Stimulated activated naive CD4-positive, alpha-beta T cell treated with Interleukin-2 at 50 U/mL for 16 hours (primary cell): Measurements from ENCODE around the gene TTLL6.

Experiments
- DNase-seq: peaks from one replicate; lab custom pipeline; 2025; lab: John Stamatoyannopoulos, UW

Gene TTLL6

GRCh38 chr17:48759288-48759687, 57.7 kb downstream of the TTLL6 start:
- DNase-seq, result no peak

GRCh38 chr17:48757524-48757961, 59.5 kb downstream of the TTLL6 start:
- no peak for DNase-seq

- no peak for DNase-seq
Measured at GRCh38 chr17:48756830-48757251, 60.2 kb downstream of the TTLL6 start.

- DNase-seq, result no peak
Measured at GRCh38 chr17:48755356-48755755, 61.7 kb downstream of the TTLL6 start.

GRCh38 chr17:48754500-48755261, 62.3 kb downstream of the TTLL6 start:
- no peak for DNase-seq

- DNase-seq, result no peak
Measured at GRCh38 chr17:48753794-48754499, 63.1 kb downstream of the TTLL6 start.

- no peak for DNase-seq
Measured at GRCh38 chr17:48752399-48753288, 64.4 kb downstream of the TTLL6 start.

- no peak for DNase-seq
Measured at GRCh38 chr17:48751733-48752398, 65.2 kb downstream of the TTLL6 start.

GRCh38 chr17:48751172-48751571, 65.9 kb downstream of the TTLL6 start:
- DNase-seq, result no peak

GRCh38 chr17:48749621-48750553, 67.1 kb downstream of the TTLL6 start:
- no peak for DNase-seq

GRCh38 chr17:48748718-48749566, 68.1 kb downstream of the TTLL6 start:
- no peak for DNase-seq

GRCh38 chr17:48747445-48748363, 69.3 kb downstream of the TTLL6 start:
- DNase-seq, result no peak

GRCh38 chr17:48746916-48747444, 70.0 kb downstream of the TTLL6 start:
- no peak for DNase-seq

GRCh38 chr17:48745381-48746275, 71.4 kb downstream of the TTLL6 start:
- no peak for DNase-seq

GRCh38 chr17:48740537-48740936, 76.5 kb downstream of the TTLL6 start:
- DNase-seq, result no peak

GRCh38 chr17:48738803-48739526, 78.1 kb downstream of the TTLL6 start:
- DNase-seq, result no peak

- no peak for DNase-seq
Measured at GRCh38 chr17:48738424-48738802, 78.6 kb downstream of the TTLL6 start.
